ENCODE data around the gene SF3B4. TPM values are rescaled to one million over a fixed set of nuclear protein-coding genes. Genes with fewer than 3 reads are reported as not detected.
"Not testable (repeated sequence)": the region's sequence is repeated elsewhere in the genome, so short reads cannot be mapped to it uniquely, and the experiment has no call there.

The SF3B4 gene
- 17.7 TPM for total RNA-seq

- peak within 1 kb of the TSS; percentile 97 for H3K4me3 ChIP-seq (ENCODE audit: low read length)
- no peaks in the 10 kb centered on the region for H3K27me3 ChIP-seq (ENCODE audit: insufficient read depth, low read length)
- H3K4me1 ChIP-seq (ENCODE audit: insufficient read depth, low read length) = peaks cover 63% of the 10 kb centered on the region
- H3K9me3 ChIP-seq (ENCODE audit: low read depth, low read length) = no peaks in the 10 kb centered on the region
Measured at GRCh38 chr1:149927563-149928400, at the start of gene SF3B4. Gene SF3B4 (minus strand): TSS chr1:149927803. CDS start chr1:149927759, 44 bp downstream.

DNA sequence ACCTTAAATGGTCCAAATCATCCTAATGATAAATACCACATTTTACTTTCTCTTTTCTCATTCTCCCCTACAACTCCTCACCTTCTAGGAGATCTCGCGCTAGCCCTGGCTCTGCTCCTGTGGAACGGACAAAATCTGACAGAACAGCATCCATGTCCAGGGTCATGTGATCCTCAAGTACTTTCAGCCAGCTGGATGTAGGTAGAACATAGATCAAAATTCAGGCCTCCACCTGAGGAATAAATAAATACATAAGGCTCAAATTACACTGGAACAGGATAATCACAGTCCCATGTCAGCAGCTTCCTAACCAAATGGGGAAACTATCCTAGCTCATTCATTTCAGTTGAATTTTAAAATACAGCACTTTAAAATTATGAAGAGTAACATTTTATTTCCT lies 49.7 kb upstream of the SF3B4 start:
- H3K9me3 ChIP-seq (ENCODE audit: low read depth, low read length) = no peaks in the 10 kb centered on the region
- no peaks in the 10 kb centered on the region for H3K4me1 ChIP-seq (ENCODE audit: insufficient read depth, low read length)
- H3K27me3 ChIP-seq (ENCODE audit: insufficient read depth, low read length) = peaks cover 42% of the 10 kb centered on the region
- H3K4me3 ChIP-seq (ENCODE audit: low read length) = no peak overlapping the region

GRCh38 chr1:149972547-149972946 lies 44.9 kb upstream of the SF3B4 start:
- H3K4me1 ChIP-seq (ENCODE audit: insufficient read depth, low read length) = no peaks in the 10 kb centered on the region
- no peak overlapping the region for H3K4me3 ChIP-seq (ENCODE audit: low read length)
- peaks cover 7% of the 10 kb centered on the region for H3K27me3 ChIP-seq (ENCODE audit: insufficient read depth, low read length)
- no peaks in the 10 kb centered on the region for H3K9me3 ChIP-seq (ENCODE audit: low read depth, low read length)

- no peak overlapping the region for H3K4me3 ChIP-seq (ENCODE audit: low read length)
- peaks cover under 1% of the 10 kb centered on the region for H3K4me1 ChIP-seq (ENCODE audit: insufficient read depth, low read length)
- H3K9me3 ChIP-seq (ENCODE audit: low read depth, low read length) = no peaks in the 10 kb centered on the region
- H3K27me3 ChIP-seq (ENCODE audit: insufficient read depth, low read length) = peaks cover 12% of the 10 kb centered on the region
Measured at GRCh38 chr1:149967646-149968045, 40.0 kb upstream of the SF3B4 start.

- peaks cover 12% of the 10 kb centered on the region for H3K27me3 ChIP-seq (ENCODE audit: insufficient read depth, low read length)
- H3K4me1 ChIP-seq (ENCODE audit: insufficient read depth, low read length) = peaks cover 6% of the 10 kb centered on the region
- no peaks in the 10 kb centered on the region for H3K9me3 ChIP-seq (ENCODE audit: low read depth, low read length)
- H3K4me3 ChIP-seq (ENCODE audit: low read length) = no peak overlapping the region
Measured at GRCh38 chr1:149967041-149967440, 39.4 kb upstream of the SF3B4 start.

- no peaks in the 10 kb centered on the region for H3K9me3 ChIP-seq (ENCODE audit: low read depth, low read length)
- H3K4me1 ChIP-seq (ENCODE audit: insufficient read depth, low read length) = peaks cover 8% of the 10 kb centered on the region
- H3K27me3 ChIP-seq (ENCODE audit: insufficient read depth, low read length) = peaks cover 12% of the 10 kb centered on the region
- no peak overlapping the region for H3K4me3 ChIP-seq (ENCODE audit: low read length)
Measured at GRCh38 chr1:149966405-149966804, 38.8 kb upstream of the SF3B4 start.

GRCh38 chr1:149965440-149965839 lies 37.8 kb upstream of the SF3B4 start:
- no peak overlapping the region for H3K4me3 ChIP-seq (ENCODE audit: low read length)
- peaks cover 8% of the 10 kb centered on the region for H3K4me1 ChIP-seq (ENCODE audit: insufficient read depth, low read length)
- H3K27me3 ChIP-seq (ENCODE audit: insufficient read depth, low read length) = peaks cover 12% of the 10 kb centered on the region
- H3K9me3 ChIP-seq (ENCODE audit: low read depth, low read length) = no peaks in the 10 kb centered on the region

- H3K9me3 ChIP-seq (ENCODE audit: low read depth, low read length) = no peaks in the 10 kb centered on the region
- no peak overlapping the region for H3K4me3 ChIP-seq (ENCODE audit: low read length)
- peaks cover 12% of the 10 kb centered on the region for H3K27me3 ChIP-seq (ENCODE audit: insufficient read depth, low read length)
- peaks cover 8% of the 10 kb centered on the region for H3K4me1 ChIP-seq (ENCODE audit: insufficient read depth, low read length)
Measured at GRCh38 chr1:149963358-149963757, 35.8 kb upstream of the SF3B4 start.

- Histone ChIP-seq H3K4me3 (ENCODE audit: low read length) (no peak overlapping the region), H3K4me1 (ENCODE audit: insufficient read depth, low read length) (peaks cover 8% of the 10 kb centered on the region), H3K9me3 (ENCODE audit: low read depth, low read length) (no peaks in the 10 kb centered on the region), H3K27me3 (ENCODE audit: insufficient read depth, low read length) (peaks cover 12% of the 10 kb centered on the region)
Measured at GRCh38 chr1:149962736-149963135, 35.1 kb upstream of the SF3B4 start.

- Histone ChIP-seq H3K4me3 (ENCODE audit: low read length) (no peak overlapping the region), H3K4me1 (ENCODE audit: insufficient read depth, low read length) (peaks cover 8% of the 10 kb centered on the region), H3K9me3 (ENCODE audit: low read depth, low read length) (no peaks in the 10 kb centered on the region), H3K27me3 (ENCODE audit: insufficient read depth, low read length) (peaks cover 12% of the 10 kb centered on the region)
Measured at GRCh38 chr1:149962039-149962647, 34.5 kb upstream of the SF3B4 start.

- not testable (repeated sequence) for H3K27me3 ChIP-seq (ENCODE audit: insufficient read depth, low read length); H3K4me1 ChIP-seq (ENCODE audit: insufficient read depth, low read length); H3K9me3 ChIP-seq (ENCODE audit: low read depth, low read length); H3K4me3 ChIP-seq (ENCODE audit: low read length)
Measured at GRCh38 chr1:149957548-149957947, 29.9 kb upstream of the SF3B4 start.

DNA sequence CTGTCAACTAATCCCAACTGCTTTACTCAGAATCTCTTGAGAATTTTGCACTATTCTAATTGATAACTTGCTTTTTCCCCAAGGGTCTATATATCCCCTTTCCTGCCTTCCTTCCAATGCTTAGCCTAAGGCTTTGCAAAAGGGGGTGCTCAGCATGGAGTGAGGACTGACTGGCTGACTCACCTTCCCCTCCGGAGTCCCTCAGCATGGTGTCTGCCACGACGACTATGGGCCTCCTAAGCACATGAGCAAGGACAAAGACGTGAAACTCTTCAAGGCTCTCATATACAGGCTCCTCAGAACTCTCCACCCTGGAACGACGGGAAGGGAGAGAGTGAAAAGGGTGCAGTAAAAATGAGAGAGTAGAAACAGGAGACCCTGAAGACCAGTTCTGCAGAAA lies 22.3 kb upstream of the SF3B4 start:
- Histone ChIP-seq H3K27me3 (ENCODE audit: insufficient read depth, low read length) (no peaks in the 10 kb centered on the region), H3K4me1 (ENCODE audit: insufficient read depth, low read length) (no peaks in the 10 kb centered on the region), H3K4me3 (ENCODE audit: low read length) (no peak overlapping the region), H3K9me3 (ENCODE audit: low read depth, low read length) (no peaks in the 10 kb centered on the region)

- H3K4me1 ChIP-seq (ENCODE audit: insufficient read depth, low read length) = no peaks in the 10 kb centered on the region
- no peaks in the 10 kb centered on the region for H3K9me3 ChIP-seq (ENCODE audit: low read depth, low read length)
- H3K27me3 ChIP-seq (ENCODE audit: insufficient read depth, low read length) = no peaks in the 10 kb centered on the region
- no peak overlapping the region for H3K4me3 ChIP-seq (ENCODE audit: low read length)
Measured at GRCh38 chr1:149945206-149945605, 17.6 kb upstream of the SF3B4 start.

- H3K4me1 ChIP-seq (ENCODE audit: insufficient read depth, low read length) = peaks cover 21% of the 10 kb centered on the region
Measured at GRCh38 chr1:149942885-149943284, 15.3 kb upstream of the SF3B4 start.

GRCh38 chr1:149942207-149942606 lies 14.6 kb upstream of the SF3B4 start:
- H3K27me3 ChIP-seq (ENCODE audit: insufficient read depth, low read length) = no peaks in the 10 kb centered on the region
- no peak overlapping the region for H3K4me3 ChIP-seq (ENCODE audit: low read length)
- H3K4me1 ChIP-seq (ENCODE audit: insufficient read depth, low read length) = peaks cover 28% of the 10 kb centered on the region
- no peaks in the 10 kb centered on the region for H3K9me3 ChIP-seq (ENCODE audit: low read depth, low read length)

More at GRCh38 chr1:149942885-149943284, 15.3 kb upstream of the SF3B4 start:
- Histone ChIP-seq H3K9me3 (ENCODE audit: low read depth, low read length) (no peaks in the 10 kb centered on the region), H3K4me3 (ENCODE audit: low read length) (no peak overlapping the region), H3K27me3 (ENCODE audit: insufficient read depth, low read length) (no peaks in the 10 kb centered on the region)

DNA sequence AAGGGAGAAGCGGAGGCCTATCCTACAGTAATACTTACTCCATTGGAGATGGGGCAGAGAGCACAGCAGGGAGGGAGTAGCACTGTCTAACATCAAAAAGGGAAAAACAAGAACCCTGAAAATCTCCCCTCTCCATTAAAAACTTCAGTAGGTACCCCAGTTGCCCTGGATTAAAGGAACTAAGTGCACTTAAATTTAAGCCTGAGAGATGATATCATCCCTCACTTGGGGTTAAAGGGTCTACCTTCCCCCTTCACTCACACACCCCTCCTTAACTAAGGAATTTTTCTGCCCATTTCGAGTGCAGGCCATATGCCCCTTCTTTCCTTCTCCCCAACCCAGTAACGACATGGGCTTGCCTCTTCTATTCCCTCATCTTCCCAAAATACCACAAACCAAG lies 12.8 kb upstream of the SF3B4 start:
- Histone ChIP-seq H3K9me3 (ENCODE audit: low read depth, low read length) (no peaks in the 10 kb centered on the region), H3K4me3 (ENCODE audit: low read length) (no peak overlapping the region), H3K4me1 (ENCODE audit: insufficient read depth, low read length) (peaks cover 28% of the 10 kb centered on the region), H3K27me3 (ENCODE audit: insufficient read depth, low read length) (no peaks in the 10 kb centered on the region)
